Measurements from ENCODE around the gene FOXL3.
"Not testable (repeated sequence)": the region's sequence is repeated elsewhere in the genome, so short reads cannot be mapped to it uniquely, and the experiment has no call there.

The FOXL3 gene

DNA sequence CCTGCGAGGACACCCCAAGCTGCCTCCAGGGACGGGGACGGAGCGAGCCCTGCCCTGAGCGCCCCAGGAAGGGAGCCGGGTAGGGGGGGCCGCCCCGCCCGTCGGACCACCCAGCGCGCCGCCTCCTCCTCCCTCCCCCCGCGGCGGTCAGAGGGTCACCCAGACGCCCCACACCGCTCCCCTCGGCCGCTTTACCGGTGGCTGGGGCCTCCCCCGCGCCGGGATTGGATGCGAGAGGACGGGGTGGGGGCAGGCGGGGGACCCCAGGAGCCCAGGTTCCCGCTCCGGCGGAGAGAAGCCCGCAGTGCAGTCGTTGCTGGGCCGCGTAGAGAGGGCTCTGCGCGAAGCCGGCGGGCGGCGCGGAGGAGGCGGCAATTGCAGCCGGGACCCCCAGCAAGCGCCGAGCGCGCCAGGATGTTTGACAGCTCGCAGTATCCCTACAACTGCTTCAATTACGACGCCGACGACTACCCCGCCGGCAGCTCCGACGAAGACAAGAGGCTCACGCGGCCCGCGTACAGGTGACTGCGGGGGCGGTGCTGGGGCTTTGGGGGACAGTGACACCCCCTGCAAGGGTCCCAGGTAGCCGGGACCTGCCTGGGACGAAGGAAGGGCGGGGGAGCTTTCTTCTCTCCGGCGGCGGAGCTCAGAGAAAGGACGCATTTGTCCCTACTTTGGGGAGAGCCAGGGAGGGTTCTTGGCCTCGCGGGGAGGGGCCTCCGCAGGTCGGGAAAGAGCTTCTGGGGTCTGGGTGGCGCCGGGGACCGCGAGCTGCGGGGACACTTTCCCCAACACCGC lies at the start of gene FOXL3:
FOXL3 (plus strand) TSS at position 415 of the 798 bp plus-strand sequence; CDS start at position 415, 0 bp downstream.
- DNase-seq: no peak

GRCh38 chr7:240887-241421 lies 49.0 kb upstream of the FOXL3 start:
- DNase-seq: no peak

DNA sequence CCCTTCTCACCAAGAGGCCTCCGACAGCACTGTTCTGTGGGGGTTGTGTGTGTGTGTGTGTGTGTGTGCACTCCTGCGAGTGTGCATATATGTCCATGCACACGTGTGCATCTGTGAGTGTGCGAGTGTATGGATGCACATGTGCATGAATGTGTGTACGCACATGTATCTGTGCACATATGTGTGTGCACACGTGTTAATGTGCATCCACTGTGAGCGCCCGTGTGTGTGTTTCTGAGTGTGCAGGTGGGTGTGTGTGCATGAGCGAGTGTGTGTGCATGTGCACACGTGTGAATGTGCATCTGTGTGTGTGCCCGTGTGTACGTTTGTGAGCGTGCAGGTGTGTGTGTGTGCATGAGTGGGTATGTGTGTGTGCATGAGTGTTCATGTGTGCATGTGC lies 48.5 kb upstream of the FOXL3 start:
- no peak for DNase-seq

- not testable (repeated sequence) for DNase-seq
Measured at GRCh38 chr7:242826-243579, 47.0 kb upstream of the FOXL3 start.

- DNase-seq: not testable (repeated sequence)
Measured at GRCh38 chr7:243580-243978, 46.4 kb upstream of the FOXL3 start.

GRCh38 chr7:244974-245373 lies 45.0 kb upstream of the FOXL3 start:
- DNase-seq: no peak

DNA sequence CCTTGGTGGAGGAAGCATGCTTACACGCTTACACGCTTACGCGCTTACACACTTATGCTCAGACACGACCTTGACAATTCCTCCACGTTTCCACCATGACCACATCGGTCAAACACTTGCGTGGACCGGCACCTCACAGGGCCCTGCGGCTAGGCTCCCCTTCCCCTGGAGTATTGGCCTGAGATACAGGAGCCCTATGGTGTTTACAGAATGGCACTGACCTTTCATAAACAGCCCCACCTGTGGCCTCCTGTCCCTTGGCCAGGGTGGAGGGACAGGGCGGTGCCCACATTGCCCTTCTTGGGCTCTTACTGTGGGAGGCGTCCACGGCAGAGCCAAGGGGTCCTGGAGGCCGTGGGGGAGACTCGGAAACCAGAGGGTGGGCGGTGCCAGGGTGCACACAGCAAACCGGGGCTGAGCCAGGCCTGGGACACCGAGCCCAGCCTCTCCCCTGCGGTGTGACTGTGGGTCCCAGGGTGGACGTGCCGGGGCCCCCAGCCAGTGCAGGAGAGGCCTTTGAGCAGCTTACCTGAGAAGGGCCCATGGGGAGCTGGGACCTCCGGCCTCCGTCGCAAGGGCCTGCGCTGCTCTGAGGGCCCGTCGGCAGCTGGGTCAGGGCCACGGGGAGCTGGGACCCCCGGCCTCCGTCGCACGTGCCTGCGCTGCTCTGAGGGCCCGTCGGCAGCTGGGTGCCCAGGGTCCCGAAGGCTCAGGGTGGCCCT lies 44.2 kb upstream of the FOXL3 start:
- DNase-seq: no peak

GRCh38 chr7:246451-246850 lies 43.5 kb upstream of the FOXL3 start:
- no peak for DNase-seq

DNA sequence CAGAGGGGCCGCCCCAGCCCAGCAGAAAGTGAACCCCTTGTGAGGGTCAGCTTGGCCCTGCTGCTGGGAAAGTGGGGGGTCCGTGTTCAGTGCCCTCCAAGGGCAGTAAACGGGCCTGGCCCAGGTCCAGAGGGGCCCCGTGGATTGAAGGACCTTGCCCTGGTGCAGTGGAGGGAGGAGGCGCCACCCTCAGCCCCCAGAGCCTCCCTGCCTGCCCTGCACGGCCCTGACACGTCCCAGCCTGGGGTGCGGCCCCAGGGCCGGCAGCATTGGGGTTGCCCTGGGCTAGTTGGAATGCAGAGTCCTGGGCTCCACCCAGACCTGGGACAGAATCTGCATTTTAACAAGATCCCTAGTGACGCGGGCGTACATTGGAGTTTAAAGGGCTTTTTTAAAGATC lies 42.8 kb upstream of the FOXL3 start:
- no peak for DNase-seq

GRCh38 chr7:247636-248035 lies 42.3 kb upstream of the FOXL3 start:
- DNase-seq: no peak

- no peak for DNase-seq
Measured at GRCh38 chr7:248732-249435, 41.1 kb upstream of the FOXL3 start.

- no peak for DNase-seq
Measured at GRCh38 chr7:249989-250388, 40.0 kb upstream of the FOXL3 start.

- DNase-seq: no peak
Measured at GRCh38 chr7:250523-250922, 39.4 kb upstream of the FOXL3 start.

DNA sequence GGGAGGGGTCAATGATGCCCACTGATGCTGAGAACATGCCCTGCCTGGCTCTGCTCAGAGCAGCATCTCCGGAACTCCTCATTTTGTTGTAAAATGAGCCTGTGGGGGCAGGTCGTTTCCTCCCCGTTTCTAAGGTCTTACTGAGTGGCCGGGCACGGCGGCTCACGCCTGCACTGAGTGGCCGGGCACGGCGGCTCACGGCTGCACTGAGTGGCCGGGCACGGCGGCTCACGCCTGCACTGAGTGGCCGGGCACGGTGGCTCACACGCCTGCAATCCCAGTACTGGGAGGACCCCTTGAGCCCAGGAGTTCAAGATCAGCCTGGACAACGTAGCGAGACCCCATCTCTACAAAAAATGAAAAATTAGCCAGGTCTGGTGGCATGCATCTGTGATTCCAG lies 39.0 kb upstream of the FOXL3 start:
- DNase-seq: no peak

GRCh38 chr7:251446-252175 lies 38.4 kb upstream of the FOXL3 start:
- DNase-seq: no peak

- no peak for DNase-seq
Measured at GRCh38 chr7:252216-252965, 37.6 kb upstream of the FOXL3 start.

- no peak for DNase-seq
Measured at GRCh38 chr7:252981-253380, 37.0 kb upstream of the FOXL3 start.

DNA sequence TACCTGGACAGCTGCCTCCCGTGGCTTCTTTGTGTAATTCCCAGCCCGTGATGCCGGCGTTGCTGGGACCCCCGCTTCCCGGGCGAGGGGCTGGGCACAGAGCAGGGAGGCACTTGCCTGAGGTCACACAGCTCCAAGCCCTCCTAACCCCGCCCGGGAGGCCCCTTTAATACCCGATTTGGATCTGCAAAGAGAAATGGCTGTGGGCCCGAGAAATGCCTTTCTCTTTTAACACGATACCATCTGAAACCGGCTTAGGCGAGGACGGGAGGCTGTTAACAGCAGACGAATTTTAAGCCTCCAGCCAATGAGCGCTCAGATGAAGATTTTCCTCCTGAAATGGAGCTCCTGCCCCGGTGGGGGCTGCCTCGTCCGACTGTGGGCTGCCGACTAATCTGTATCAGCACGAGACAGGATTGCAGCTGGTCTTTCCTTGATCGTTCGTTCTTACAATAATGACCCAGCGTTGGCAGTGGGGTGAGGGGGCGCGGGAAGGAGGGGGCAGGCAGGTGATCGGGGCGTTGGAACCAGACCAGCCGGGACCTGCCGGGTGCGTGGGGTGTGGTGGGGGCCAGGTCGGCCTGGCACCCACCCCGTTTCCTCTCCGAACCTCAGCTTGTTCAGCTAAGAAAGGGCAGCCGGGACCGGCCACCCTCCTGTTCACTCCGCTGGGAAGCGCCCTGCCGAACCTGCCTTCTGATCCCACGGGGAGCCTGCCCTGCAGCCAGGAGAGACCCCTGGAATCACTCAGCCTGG lies 36.2 kb upstream of the FOXL3 start:
- DNase-seq: no peak

GRCh38 chr7:254337-255037 lies 35.5 kb upstream of the FOXL3 start:
- DNase-seq: no peak

- no peak for DNase-seq
Measured at GRCh38 chr7:255038-255435, 34.9 kb upstream of the FOXL3 start.
